Measurements from ENCODE around the gene CEACAM19. TPM values are rescaled to one million over a fixed set of nuclear protein-coding genes. Genes with fewer than 3 reads are reported as not detected.

The CEACAM19 gene
- total and polyA plus RNA-seq, 9 of the 15 experiments (the other 6 are each of a cell fraction or from before 2014, with no cell fraction given): 0.15 to 0.30 (median 0.23) TPM; not detected in 5

GRCh38 chr19:44643605-44644401 lies 27.5 kb upstream of the CEACAM19 start, which contains the start of gene PVR (continued):
- TF ChIP-seq HDAC1 (IDR thresholded peaks at IDR 0.05): no peak
- TF ChIP-seq NRF1 (conservative IDR thresholded peaks at IDR 0.05 in 1 of 2, IDR thresholded peaks at IDR 0.05 in 1 of 2): peak; percentile 96
- no peak for TF ChIP-seq CEBPB (tag; IDR thresholded peaks at IDR 0.05)
- TF ChIP-seq, protein P1, sequence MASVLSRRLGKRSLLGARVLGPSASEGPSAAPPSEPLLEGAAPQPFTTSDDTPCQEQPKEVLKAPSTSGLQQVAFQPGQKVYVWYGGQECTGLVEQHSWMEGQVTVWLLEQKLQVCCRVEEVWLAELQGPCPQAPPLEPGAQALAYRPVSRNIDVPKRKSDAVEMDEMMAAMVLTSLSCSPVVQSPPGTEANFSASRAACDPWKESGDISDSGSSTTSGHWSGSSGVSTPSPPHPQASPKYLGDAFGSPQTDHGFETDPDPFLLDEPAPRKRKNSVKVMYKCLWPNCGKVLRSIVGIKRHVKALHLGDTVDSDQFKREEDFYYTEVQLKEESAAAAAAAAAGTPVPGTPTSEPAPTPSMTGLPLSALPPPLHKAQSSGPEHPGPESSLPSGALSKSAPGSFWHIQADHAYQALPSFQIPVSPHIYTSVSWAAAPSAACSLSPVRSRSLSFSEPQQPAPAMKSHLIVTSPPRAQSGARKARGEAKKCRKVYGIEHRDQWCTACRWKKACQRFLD (CRISPR knock-in tag; IDR thresholded peaks at IDR 0.05): no peak
- no peak for TF ChIP-seq CEBPG (CRISPR knock-in tag; IDR thresholded peaks at IDR 0.05)
- TF ChIP-seq CEBPG (tag; conservative IDR thresholded peaks at IDR 0.05 in 1 of 2, IDR thresholded peaks at IDR 0.05 in 1 of 2): no peak
- TF ChIP-seq MAFK (IDR thresholded peaks at IDR 0.05; ENCODE audit: low read length): no peak
- TF ChIP-seq, protein P2, sequence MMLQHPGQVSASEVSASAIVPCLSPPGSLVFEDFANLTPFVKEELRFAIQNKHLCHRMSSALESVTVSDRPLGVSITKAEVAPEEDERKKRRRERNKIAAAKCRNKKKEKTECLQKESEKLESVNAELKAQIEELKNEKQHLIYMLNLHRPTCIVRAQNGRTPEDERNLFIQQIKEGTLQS (IDR thresholded peaks at IDR 0.05): no peak
- TF ChIP-seq, protein P2 (CRISPR knock-in tag; conservative IDR thresholded peaks at IDR 0.05): no peak
- TF ChIP-seq NEUROD1 (IDR thresholded peaks at IDR 0.05; ENCODE audit: borderline replicate concordance, low read depth, low read length, partially characterized antibody): no peak
- TF ChIP-seq L3MBTL2 (IDR thresholded peaks at IDR 0.05): peak; percentile 31; the same call in 1 of the 2 replicates
- TF ChIP-seq NR2C2 (CRISPR knock-in tag; IDR thresholded peaks at IDR 0.05): no peak
- no peak for TF ChIP-seq NR2C2 (tag; IDR thresholded peaks at IDR 0.05)
- TF ChIP-seq RAD51 (IDR thresholded peaks at IDR 0.05; ENCODE audit: borderline replicate concordance, low read depth): no peak
- TF ChIP-seq UBTF (IDR thresholded peaks at IDR 0.05; ENCODE audit: borderline replicate concordance in 1 of 2, low read depth in 2 of 2, low read length in 2 of 2): 0 out of 4 replicates have a peak, but pooled peaks of 1 of the 2 experiments have one; percentile 8
- TF ChIP-seq TEAD4 (IDR thresholded peaks at IDR 0.05; ENCODE audit: low read length): no peak
- no peak for TF ChIP-seq TEAD4 (CRISPR knock-in tag; IDR thresholded peaks at IDR 0.05; ENCODE audit: borderline replicate concordance)
- no peak for TF ChIP-seq ZNF668 (CRISPR knock-in tag; IDR thresholded peaks at IDR 0.05)
- TF ChIP-seq TRIM24 (IDR thresholded peaks at IDR 0.05): no peak
- TF ChIP-seq EZH2 (IDR thresholded peaks at IDR 0.05; ENCODE audit: borderline replicate concordance, low read depth, low read length): no peak
- no peak for TF ChIP-seq ZFP30 (CRISPR knock-in tag; IDR thresholded peaks at IDR 0.05; ENCODE audit: borderline replicate concordance)
- TF ChIP-seq MIER1 (IDR thresholded peaks at IDR 0.05; ENCODE audit: low read depth): no peak
- no peak for TF ChIP-seq TSC22D4 (tag; IDR thresholded peaks at IDR 0.05)
- peak; percentile 59 for TF ChIP-seq TBP (optimal IDR thresholded peaks at IDR 0.05; ENCODE audit: low read depth, low read length)
- TF ChIP-seq ZNF444 (CRISPR knock-in tag; IDR thresholded peaks at IDR 0.05): no peak
